NCI-H2107 treated with DMSO at 0.1 percent for 48 hours (cell line): Measurements from ENCODE around the gene UBP1.
"Not testable (repeated sequence)": the region's sequence is repeated elsewhere in the genome, so short reads cannot be mapped to it uniquely, and the experiment has no call there.

Experiments used
- DNase-seq: peaks from one replicate; lab custom pipeline; 2025; ENCODE audit not compliant: unreplicated experiment; lab: John Stamatoyannopoulos, UW

UBP1 gene

DNA sequence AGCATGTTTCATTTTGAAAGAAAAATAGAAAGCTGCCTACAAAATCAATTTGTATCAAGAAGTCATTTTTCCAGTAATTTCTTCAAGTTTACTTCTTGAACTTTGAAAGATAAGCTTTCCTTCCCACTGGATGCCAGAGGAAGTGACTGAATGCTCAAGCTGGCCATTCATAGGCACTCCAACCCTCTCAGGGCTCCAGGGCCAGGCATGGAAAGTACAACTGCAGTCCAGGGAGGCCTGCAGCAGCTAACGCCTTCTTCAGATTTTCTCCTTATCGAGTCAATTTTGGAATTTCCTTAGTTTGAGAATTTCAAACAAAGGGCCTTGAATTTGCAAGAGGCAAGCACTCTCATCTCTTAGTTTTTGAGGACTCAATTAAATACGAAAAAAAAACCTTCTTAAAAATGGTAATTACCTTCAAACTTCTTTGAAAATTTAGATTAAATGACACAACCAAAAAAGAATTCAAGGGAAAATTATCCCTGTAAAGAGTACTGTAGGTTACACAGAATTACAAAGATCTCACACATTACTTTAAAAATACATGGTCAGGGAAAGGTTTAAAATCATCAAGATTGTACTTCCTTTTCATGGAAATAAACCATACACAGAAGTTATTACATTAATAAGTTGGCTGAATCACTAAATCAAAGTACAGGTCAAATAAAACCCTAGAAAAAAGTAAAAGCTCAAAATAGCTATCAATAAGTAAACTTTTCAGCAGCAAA is 2.5 kb downstream of the UBP1 start:
- DNase-seq = no peak

- DNase-seq = no peak
Measured at GRCh38 chr3:33433843-33434242, 6.4 kb downstream of the UBP1 start.

DNA sequence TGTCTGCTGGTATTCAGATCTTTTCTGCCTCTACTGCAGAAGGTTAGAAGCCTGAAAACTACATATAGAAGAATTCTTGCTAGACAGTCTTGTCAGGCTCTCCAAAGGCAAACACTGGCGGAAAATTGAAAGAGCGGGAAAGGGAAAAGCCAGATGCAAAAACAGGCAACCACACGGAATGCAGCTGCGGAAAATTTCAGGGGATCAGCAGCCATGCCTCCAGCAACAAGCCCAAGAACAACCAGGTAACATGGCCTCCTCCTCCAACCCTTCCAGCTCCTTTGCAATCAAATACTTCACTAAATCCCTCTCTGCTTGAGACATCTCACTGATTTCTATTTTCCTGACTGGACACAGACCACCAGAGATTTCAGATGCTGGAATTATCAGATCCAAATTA is 9.6 kb downstream of the UBP1 start:
- DNase-seq = no peak

DNA sequence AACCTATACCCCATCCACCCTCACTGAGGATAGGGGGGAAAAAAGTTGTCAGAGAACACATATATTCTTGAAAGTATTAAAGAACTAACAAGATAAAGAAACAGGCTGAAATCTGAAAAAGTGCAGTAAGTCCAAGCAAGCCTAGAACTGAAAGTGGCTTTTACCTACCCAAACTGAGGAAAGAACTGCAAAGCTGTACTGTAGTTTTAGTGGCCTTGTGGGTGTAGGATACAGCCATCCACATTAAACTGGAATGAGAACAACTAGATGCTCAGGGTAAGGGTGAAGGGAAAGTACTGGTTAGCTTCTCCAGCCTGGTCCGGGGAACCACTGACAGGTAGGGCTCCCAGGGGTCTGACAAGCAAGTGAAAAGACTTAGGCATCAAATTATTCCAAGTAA is 10.1 kb downstream of the UBP1 start:
- DNase-seq = no peak

GRCh38 chr3:33429306-33429705 is 10.9 kb downstream of the UBP1 start:
- not testable (repeated sequence) for DNase-seq

- DNase-seq = no peak
Measured at GRCh38 chr3:33428734-33429133, 11.5 kb downstream of the UBP1 start.

DNA sequence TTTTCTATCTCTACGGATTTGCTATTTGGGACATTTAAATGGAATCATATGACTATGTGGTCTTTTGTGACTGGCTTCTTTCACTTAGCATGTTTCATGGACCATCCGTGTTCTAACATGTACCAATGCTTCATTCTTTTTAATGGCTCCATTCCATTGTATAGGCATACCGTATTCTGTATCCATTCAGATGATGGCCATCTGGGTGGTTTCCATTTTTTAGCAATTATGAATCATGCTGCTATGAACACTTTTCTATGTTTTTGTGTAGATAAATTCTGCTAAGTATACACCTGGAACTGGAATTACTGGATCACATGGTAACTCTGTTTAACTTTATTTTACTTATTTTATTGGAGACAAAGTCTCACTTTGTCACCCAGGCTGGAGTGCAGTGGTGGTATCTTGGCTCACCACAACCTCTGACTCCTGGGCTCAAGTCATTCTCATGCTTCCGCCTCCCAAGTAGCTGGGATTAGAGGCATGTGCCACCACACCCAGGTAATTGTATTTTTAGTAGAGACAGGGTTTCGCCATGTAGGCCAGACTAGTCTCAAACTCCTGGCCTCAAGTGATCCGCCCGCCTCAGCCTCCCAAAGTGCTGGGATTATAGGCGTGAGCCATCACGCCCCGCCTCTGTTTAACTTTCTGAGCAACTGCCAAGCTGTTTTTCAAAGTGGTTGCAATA is 13.4 kb downstream of the UBP1 start:
- DNase-seq = no peak

- peak; percentile 55 for DNase-seq
Measured at GRCh38 chr3:33426068-33426467, 14.1 kb downstream of the UBP1 start.

DNA sequence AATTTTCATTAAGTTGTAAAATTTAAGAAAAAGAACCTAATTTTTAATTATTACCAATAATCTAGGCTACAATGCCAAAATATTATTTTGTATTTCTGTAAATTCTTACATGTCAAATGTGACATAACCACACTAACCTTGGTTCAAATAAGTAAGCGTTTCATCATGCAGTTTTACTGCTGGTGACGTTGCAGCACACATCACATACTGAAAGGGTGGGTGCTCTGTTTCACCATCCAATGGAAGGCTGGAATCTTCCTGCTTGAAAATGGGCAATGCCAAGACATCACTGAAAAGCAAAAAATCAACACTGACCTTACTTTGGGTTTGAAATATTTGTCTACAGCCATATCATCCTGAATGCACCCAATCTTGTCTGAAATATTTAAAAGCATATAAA is 14.8 kb downstream of the UBP1 start:
- DNase-seq = no peak

GRCh38 chr3:33424606-33425452 is 15.4 kb downstream of the UBP1 start:
- no peak for DNase-seq

DNA sequence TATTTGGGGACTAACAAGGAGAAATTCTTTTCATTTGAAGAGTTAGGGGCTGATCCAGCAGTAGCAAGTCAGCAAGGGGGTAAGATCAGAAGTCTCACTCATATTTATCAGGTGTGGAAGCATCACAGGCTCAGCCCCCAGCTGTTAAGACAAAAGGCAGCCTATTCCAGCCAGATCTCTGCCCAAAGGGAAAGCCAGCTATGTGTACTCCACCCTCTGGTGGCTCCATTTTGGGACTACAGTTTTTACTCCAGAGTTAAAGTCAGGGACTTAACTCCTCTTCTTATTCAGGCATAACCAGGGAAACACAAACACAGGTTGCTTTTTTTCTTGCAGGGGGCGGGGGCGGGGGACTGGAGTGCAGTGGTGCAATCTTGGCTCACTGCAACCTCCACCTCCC is 19.2 kb downstream of the UBP1 start:
- DNase-seq = no peak

DNA sequence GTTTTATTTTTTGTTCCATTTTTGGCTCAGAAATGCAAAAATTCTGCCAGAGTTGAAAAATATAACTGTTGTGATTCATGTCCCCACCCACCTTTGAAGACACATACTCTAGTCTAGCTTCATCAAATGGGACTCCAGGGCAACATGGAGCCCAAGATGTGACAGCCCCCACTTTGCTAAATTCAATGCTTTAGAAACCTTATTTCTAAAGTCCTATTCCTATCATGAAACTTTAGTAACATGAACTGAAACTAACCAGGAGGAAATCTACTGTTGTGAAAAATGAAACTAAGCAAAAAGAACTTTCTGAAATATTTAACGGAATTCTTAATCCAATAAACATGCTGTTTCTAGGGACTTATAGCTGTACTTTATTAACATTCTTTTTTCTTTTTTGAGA is 20.3 kb downstream of the UBP1 start:
- DNase-seq = no peak

GRCh38 chr3:33417066-33417673 is 23.0 kb downstream of the UBP1 start:
- no peak for DNase-seq

DNA sequence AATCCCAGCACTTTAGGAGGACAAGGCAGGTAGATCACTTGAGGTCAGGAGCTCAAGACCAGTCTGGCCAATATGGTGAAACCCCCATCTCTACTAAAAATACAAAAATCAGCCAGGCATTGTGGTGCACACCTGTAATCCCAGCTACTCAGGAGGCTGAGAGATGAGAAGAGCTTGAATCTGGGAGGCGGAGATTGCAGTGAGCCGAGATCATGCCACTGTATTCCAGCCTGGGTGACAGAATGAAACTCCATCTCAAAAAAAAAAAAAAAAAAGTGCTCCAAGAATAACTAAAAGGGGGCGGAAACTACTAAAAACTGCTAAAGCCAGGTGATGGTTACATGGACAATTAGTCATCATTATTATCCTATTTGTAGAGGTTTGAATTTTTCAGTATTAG is 29.4 kb downstream of the UBP1 start:
- DNase-seq = not testable (repeated sequence)

- DNase-seq = no peak
Measured at GRCh38 chr3:33403756-33404155, 36.4 kb downstream of the UBP1 start.

DNA sequence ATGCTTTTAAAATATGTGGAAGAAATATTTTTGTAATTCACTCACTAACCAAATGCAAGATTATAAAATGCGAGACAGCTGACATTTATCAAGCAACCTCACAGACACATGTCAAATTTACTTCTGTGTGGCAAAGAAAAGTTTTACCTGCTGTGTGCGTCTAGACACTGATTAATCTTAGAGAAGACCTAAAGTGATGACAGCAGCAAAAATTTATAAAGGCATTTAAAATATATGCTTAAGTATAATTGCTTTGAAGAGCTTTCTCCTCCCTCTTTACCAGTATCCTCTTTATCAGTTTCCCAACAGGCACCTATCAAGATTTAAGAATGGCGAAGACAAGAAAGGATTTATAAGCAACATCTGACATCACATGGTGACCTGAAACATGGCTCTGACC is 37.3 kb downstream of the UBP1 start:
- DNase-seq = no peak

- no peak for DNase-seq
Measured at GRCh38 chr3:33401781-33402180, 38.4 kb downstream of the UBP1 start.

GRCh38 chr3:33398410-33398809 is 41.8 kb downstream of the UBP1 start:
- DNase-seq = no peak

GRCh38 chr3:33395900-33396299 is 44.3 kb downstream of the UBP1 start:
- DNase-seq = no peak

- DNase-seq = no peak
Measured at GRCh38 chr3:33394403-33395054, 45.7 kb downstream of the UBP1 start.

- DNase-seq = no peak
Measured at GRCh38 chr3:33392703-33393125, 47.5 kb downstream of the UBP1 start.
